Left renal pelvis (tissue), 4 donors: ENCODE data around the gene ACSF3. TPM values are rescaled to one million over a fixed set of nuclear protein-coding genes. Genes with fewer than 3 reads are reported as not detected.
"Not testable (repeated sequence)": the region's sequence is repeated elsewhere in the genome, so short reads cannot be mapped to it uniquely, and the experiment has no call there.

Experiments
- DNase-seq, 4 donors: peaks; one replicate each; pipeline ENCODE4 v3.0.0-alpha.2; 2013; ENCODE audit warnings: low read depth in 4 of 4, low spot score in 3 of 4
- polyA plus RNA-seq, 4 donors: library from polyadenylated mRNA; unstranded; fragments of 120-200 nt; gene quantifications; one replicate each; pipeline ENCODE4 v1.2.1, GENCODE V29; 2013; ENCODE audit not compliant: insufficient read length in 4 of 4

ACSF3 gene
- polyA plus RNA-seq, 4 donors: 19.4 to 39.5 (median 28.8) TPM

GRCh38 chr16:89155851-89156739 is 62.4 kb downstream of the ACSF3 start:
- no peak for DNase-seq

- DNase-seq: no peak
Observed at GRCh38 chr16:89156740-89157645, 63.3 kb downstream of the ACSF3 start.

- DNase-seq: no peak
Observed at GRCh38 chr16:89157778-89158177, 64.1 kb downstream of the ACSF3 start.

- no peak for DNase-seq
Observed at GRCh38 chr16:89159066-89159849, 65.6 kb downstream of the ACSF3 start.

- DNase-seq: no peak
Observed at GRCh38 chr16:89159850-89160354, 66.2 kb downstream of the ACSF3 start.

GRCh38 chr16:89160977-89161701 is 67.5 kb downstream of the ACSF3 start:
- no peak for DNase-seq

- no peak for DNase-seq
Observed at GRCh38 chr16:89161763-89162713, 68.4 kb downstream of the ACSF3 start.

GRCh38 chr16:89163297-89163696 is 69.6 kb downstream of the ACSF3 start:
- DNase-seq: no peak

- DNase-seq: no peak
Observed at GRCh38 chr16:89164436-89164835, 70.8 kb downstream of the ACSF3 start.

- DNase-seq: no peak
Observed at GRCh38 chr16:89164847-89165680, 71.4 kb downstream of the ACSF3 start.

- not testable (repeated sequence) for DNase-seq
Observed at GRCh38 chr16:89165681-89165979, 72.0 kb downstream of the ACSF3 start.

- DNase-seq: no peak
Observed at GRCh38 chr16:89166696-89167424, 73.2 kb downstream of the ACSF3 start.

GRCh38 chr16:89167425-89167941 is 73.8 kb downstream of the ACSF3 start:
- DNase-seq: peak in 1 of 4 donors; percentile 72

- DNase-seq: no peak
Observed at GRCh38 chr16:89168381-89169189, 74.9 kb downstream of the ACSF3 start.

- no peak for DNase-seq
Observed at GRCh38 chr16:89169778-89170177, 76.1 kb downstream of the ACSF3 start.
